Brain microvascular endothelial cell (primary cell): ENCODE results near the gene ALG6.

ENCODE experiments used
- DNase-seq: peaks from one replicate; pipeline ENCODE4 v3.0.0-alpha.2; 2020
- H3K27ac ChIP-seq: fragments of 250-450 bp; sonication (Bioruptor Pico); 2 replicates; pipeline ENCODE4 v1.5.1; 2020; ENCODE audit warnings: mild to moderate bottlenecking, moderate library complexity
- H3K27me3 ChIP-seq: fragments of 250-450 bp; sonication (Bioruptor Pico); replicated peaks from 2 replicates; pipeline ENCODE4 v1.5.1; 2020; ENCODE audit warnings: mild to moderate bottlenecking
- H3K36me3 ChIP-seq: fragments of 250-450 bp; sonication (Bioruptor Pico); replicated peaks from 2 replicates; pipeline ENCODE4 v1.5.1; 2020; ENCODE audit warnings: mild to moderate bottlenecking
- H3K4me3 ChIP-seq: 2 replicates; pipeline ENCODE4 v1.5.1; 2011; ENCODE audit warnings: low read depth, mild to moderate bottlenecking, control low read depth, low read length, moderate library complexity
- in situ Hi-C: cut with HindIII; loops from 2 replicates; pipeline ENCODE4 v1.10.0; 2017; ENCODE audit warnings: low sequenced_read_pairs, low pct_ligation_motif_present
- TF ChIP-seq, protein P1 (sequence below): IDR thresholded peaks from 2 replicates; pipeline ENCODE4 v1.5.1; 2011; ENCODE audit warnings: low read depth, mild to moderate bottlenecking, moderate library complexity, low read length, control low read depth, inconsistent platforms; ENCODE audit errors: missing control alignments

ALG6 gene

DNA sequence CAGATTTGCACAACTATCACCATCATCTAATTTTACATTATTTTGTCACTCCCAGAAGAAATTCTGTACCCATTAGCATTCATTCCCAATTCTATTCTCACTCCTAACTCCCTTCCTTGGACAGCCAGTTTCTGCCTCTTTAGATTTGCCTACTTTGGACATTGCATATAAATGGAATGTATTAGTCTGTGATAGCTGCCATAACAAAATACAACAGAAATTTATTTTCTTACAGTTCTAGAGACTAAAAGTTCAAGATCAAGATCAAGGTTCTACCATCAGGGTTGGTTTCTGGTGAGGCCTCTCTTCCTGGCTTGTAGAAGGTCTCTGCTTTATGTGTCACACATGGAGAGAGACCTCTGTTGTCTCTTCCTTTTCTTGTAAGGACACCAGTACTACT, 61.9 kb downstream of the ALG6 start:
- DNase-seq: no peak
- Histone ChIP-seq H3K4me3 (no peak overlapping the region), H3K36me3 (no peaks in the 10 kb centered on the region), H3K27me3 (no peaks in the 10 kb centered on the region), H3K27ac (no peak overlapping the region)
- in situ Hi-C loops: no loop called here
- TF ChIP-seq, protein P1, sequence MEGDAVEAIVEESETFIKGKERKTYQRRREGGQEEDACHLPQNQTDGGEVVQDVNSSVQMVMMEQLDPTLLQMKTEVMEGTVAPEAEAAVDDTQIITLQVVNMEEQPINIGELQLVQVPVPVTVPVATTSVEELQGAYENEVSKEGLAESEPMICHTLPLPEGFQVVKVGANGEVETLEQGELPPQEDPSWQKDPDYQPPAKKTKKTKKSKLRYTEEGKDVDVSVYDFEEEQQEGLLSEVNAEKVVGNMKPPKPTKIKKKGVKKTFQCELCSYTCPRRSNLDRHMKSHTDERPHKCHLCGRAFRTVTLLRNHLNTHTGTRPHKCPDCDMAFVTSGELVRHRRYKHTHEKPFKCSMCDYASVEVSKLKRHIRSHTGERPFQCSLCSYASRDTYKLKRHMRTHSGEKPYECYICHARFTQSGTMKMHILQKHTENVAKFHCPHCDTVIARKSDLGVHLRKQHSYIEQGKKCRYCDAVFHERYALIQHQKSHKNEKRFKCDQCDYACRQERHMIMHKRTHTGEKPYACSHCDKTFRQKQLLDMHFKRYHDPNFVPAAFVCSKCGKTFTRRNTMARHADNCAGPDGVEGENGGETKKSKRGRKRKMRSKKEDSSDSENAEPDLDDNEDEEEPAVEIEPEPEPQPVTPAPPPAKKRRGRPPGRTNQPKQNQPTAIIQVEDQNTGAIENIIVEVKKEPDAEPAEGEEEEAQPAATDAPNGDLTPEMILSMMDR: no peak

DNA sequence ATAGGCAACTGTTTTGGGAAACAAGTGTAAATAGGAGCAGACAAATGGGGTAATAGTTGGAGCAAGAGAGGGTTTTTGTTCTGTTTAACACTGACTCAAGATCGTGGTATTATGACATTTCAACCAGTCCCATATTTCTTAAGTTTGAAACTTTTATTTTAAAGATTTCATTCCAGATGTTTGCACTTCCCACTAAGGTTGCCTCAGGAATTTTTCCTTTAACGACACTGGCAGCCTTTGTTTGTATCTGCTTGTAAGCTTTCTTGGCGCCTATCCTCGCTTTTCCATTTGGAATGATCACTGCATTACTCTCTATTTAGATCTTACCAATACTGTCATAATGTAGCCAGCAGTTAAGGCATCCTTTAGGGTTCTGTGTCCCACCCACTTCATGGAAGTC, 67.7 kb downstream of the ALG6 start:
- Histone ChIP-seq H3K4me3 (no peak overlapping the region), H3K27me3 (no peaks in the 10 kb centered on the region), H3K27ac (no peak overlapping the region), H3K36me3 (no peaks in the 10 kb centered on the region)
- DNase-seq: no peak
- TF ChIP-seq, protein P1: no peak
- in situ Hi-C loops: no loop called here

DNA sequence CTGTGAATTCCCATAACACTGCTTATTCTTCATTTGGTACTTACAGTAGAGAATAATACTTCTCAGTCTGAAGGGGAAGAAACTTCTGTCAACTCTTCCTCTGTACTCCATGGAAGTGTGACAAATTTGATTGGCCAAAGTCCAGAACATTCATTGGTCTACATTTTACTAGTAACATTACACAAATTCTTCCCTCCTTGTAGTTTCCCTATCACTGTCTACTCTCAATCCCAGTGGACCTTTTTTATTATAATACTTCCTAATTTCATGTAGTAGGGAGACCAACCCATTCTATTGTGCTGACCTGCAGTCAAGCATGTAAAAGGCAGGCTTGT, 74.7 kb downstream of the ALG6 start:
- TF ChIP-seq, protein P1: no peak
- Histone ChIP-seq H3K36me3 (no peaks in the 10 kb centered on the region), H3K27me3 (no peaks in the 10 kb centered on the region), H3K4me3 (no peak overlapping the region), H3K27ac (no peak overlapping the region)
- DNase-seq: no peak
- in situ Hi-C loops: no loop called here

DNA sequence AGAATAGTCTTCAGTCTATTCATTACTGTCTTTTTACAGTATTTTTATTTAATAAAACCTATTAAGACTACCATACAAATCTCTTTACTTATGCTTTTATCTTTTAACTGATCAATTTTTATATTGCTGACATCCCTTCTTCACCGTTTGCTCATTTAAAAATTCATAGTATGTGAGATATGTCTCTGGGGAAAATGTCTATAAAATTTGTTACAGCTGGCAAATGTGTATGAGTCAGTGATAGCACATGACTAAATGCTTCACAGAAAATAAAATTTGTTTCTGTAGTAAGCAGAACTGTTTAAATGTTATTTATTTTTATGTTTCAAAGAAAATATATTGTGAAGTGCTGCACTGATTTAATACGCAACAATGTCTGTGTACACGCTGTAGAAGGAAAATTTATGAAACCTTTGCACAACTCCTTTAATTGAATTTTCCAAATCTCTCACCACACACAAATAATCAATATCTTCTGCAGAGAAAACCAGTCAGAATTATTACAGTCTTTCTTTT, 81.4 kb downstream of the ALG6 start:
- TF ChIP-seq, protein P1: no peak
- no peak for DNase-seq
- Histone ChIP-seq H3K27ac (no peak overlapping the region), H3K36me3 (no peaks in the 10 kb centered on the region), H3K27me3 (no peaks in the 10 kb centered on the region), H3K4me3 (no peak overlapping the region)
- in situ Hi-C loops: no loop called here

DNA sequence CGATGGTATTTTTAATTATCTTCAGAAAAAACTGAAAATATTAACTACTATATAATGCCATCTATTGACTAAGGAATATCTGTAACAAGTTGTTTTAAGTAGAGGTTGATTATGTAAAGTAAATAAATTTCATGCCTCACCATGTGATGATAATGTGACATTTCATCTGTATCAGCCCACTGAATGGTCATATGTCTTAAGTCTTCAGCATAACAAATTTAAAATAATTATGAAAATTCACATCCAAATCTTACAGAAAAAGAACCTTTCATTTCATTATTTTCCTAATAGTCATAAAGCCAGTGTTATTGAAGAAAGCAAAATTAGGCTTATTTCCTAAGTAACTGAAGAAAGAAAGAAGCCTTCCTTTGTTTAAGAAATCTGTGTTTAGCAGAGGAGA, 83.0 kb downstream of the ALG6 start:
- no peak overlapping the region for H3K4me3 ChIP-seq

DNA sequence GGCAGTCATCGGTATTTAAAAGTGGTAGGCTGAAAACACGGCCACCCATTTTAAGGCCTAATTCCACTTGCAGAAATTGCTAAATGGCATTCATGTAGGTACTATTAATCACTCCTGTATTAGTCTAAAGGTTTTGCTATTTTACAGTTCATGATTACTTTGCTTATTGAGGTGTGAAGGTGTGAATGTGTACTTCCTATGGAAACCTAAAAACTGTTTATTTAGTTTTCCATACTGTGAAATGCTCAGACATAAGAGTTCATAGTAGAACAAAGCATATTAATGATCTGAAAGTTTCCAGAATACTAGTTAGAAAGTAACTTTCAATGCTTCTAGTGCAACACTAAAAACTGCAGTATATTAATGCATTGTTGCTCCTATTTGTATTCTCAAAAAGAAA, 85.8 kb downstream of the ALG6 start:
- in situ Hi-C loops: no loop called here

More for the DNA sequence above, 83.0 kb downstream of the ALG6 start:
- in situ Hi-C loops: no loop called here
- TF ChIP-seq, protein P1: no peak
- no peak for DNase-seq
- no peaks in the 10 kb centered on the region for H3K36me3 ChIP-seq
- H3K27me3 ChIP-seq: no peaks in the 10 kb centered on the region
- H3K27ac ChIP-seq: no peak overlapping the region

More for the DNA sequence above, 85.8 kb downstream of the ALG6 start:
- Histone ChIP-seq H3K4me3 (no peak overlapping the region), H3K27ac (no peak overlapping the region), H3K27me3 (no peaks in the 10 kb centered on the region), H3K36me3 (no peaks in the 10 kb centered on the region)
- TF ChIP-seq, protein P1: no peak
- DNase-seq: no peak
